NOMO-1 treated with dmso at 0.1 percent for 144 hours (cell line): ENCODE results near the gene CUL3.
"Not testable (repeated sequence)": the region's sequence is repeated elsewhere in the genome, so short reads cannot be mapped to it uniquely, and the experiment has no call there.

ENCODE experiments used
- DNase-seq: peaks from one replicate; lab custom pipeline; 2025; ENCODE audit not compliant: unreplicated experiment; lab: John Stamatoyannopoulos, UW

CUL3 gene

DNA sequence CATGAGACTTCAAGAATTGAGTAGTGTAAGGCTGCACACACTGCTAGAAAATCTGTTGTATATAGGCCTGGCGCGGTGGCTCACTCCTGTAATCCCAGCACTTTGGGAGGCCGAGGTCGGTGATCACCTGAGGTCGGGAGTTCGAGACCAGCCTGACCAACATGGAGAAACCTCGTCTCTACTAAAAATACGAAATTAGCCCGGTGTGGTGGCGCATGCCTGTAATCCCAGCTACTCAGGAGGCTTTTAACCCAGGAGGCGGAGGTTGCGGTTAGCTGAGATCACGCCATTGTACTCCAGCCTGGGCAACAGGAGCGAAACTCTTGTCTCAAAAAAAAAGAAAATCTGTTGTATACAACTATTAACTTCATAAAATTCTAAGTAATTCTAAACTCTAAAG, 2.1 kb downstream of the CUL3 start:
- DNase-seq: not testable (repeated sequence)

DNA sequence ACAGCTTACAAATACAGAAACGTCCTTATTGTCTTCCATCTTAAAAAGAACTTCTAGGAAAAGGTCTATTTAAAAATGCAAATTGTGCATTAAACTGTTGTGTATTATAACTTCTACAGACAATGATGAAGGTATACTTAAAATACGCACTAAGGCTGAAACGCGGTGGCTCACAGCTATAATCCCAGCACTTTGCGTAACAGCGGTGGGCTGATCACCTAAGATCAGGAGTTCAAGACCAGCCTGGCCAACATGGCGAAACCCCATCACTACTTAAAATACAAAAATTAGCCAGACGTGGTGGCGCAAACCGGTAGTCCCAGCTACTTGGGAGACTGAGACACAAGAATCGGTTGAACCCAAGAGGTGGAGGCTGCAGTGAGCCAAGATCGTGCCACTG, 4.9 kb downstream of the CUL3 start:
- no peak for DNase-seq

DNA sequence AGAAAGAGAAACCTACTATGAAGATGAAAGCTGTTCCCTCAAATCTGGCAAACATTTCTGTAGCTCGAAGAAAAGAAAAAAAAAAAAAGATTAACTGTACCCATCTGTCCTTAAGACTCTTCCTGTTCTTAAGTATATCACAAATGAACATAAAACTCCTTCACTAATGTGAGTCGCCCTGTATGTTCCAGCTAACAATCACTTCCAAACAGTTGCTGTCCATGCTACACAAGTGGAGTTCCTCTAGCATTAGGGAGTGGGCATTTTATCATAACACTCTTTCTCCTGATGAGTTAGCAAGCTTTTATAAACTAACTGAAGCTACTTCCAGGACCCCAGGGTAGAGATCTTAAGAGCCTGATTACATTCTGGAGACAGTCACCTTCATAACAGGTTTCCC, 5.8 kb downstream of the CUL3 start:
- no peak for DNase-seq

DNA sequence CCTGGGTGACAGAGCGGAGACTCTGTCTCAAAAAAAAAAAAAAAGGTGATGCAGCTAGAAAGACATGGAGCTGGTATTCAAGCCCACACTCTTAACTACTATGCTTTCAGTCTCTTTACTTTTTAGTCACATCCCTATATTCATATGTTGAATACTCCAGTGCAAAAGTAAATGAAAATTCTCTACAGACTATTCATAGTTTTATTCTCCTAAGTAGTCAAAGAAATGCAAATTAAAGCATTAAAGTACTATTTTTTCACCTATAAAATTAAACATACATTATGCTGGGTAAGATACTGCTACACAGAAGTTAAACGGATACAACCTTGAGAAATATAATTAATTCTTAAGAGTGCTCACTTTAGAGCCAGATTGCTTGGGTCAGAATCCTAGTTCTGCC, 7.6 kb downstream of the CUL3 start:
- DNase-seq: no peak

DNA sequence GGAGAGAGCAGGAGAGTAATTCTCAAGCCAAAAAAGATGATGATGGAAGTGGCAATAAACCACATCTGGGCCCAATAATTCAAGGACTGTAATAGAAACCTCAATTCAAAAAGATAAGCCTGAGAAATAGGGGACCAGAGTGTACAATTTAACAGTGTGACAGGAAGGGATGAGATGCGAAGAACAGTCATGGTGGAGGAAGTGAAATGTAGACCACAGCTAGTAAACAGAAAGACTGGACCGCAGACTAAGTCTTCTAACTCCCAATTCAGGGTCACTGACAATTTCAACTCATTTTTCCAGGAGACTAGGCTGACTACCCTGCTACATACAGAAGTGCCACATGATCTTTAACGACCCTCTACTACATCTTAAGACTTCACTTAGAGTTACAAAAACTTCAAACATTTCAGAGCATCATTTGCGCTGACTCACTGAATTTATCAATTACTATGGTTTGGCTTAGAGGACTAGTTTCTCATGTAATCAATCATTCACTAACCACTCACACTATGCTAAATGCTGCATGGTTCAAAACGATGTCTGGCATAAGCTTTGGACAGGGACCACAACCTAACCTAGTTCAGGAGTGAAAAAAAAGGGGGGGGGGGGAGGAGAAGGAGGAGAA, 9.0 kb downstream of the CUL3 start:
- DNase-seq: no peak

DNA sequence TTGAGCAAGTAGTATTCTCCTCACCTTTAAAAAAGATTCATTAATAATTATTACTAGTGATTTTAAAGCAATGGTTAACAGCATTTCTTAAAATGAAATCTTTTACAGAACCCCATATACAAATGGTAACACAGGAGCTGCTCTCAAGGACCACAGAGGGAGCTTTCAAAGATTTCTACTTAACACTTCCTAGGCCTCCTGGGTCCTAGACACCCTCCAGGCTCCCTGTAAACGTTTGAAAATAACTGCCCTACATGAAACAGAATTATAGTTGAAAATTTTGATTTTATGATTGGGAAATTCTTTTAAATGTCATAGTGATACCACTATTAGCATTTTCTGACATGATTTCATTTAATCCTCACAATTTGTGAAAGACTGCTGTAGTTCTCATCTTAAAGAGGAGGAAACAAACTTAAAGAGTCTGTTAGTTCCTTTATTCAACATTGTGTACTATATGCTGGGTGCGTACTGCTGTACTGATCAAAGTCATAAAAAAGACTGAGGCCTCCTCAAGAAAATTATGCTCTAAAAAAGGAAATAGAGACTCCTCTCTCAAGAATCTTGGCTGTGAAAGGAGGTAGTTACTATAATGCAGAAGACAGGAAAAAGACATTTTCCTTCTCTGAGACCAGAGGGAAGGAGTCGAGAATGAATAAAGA, 10.6 kb downstream of the CUL3 start:
- DNase-seq: no peak

DNA sequence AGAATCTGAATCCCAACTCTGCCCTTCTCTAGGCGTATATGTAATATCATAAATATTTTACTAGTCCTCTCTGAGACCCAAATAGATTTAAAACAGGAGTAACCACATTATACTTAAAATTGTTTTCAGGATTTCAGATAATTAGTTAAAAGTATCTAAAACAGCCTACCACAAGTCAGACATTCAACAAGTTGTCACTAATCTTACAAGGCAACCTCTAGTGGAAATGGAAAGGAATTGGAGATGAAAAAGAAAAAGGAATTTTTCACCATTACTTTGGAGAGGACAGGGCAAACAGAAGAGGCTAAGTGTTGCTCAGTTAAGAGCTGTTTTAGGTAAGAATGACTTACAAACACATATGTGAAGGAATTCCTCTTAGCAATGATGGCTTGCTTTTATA, 11.4 kb downstream of the CUL3 start:
- no peak for DNase-seq

DNA sequence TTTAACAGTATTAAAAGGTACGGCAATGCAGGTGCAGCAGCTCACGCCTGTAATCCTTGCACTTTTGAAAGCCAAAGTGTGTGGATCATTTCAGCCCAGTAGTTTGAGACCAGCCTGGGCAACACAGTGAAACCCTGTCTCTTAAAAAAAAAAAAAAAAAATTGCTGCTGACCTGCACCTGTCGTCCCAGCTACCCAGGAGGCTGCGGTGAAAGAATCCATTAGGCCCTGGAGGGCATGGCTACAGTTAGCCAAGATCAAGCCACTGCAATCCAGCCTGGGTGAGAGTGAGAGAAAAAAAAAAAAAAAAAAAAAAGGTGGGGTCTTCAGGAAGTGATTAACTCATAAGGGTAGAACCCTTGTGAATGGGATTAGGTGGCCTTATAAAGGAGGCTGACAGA, 12.8 kb downstream of the CUL3 start:
- no peak for DNase-seq

DNA sequence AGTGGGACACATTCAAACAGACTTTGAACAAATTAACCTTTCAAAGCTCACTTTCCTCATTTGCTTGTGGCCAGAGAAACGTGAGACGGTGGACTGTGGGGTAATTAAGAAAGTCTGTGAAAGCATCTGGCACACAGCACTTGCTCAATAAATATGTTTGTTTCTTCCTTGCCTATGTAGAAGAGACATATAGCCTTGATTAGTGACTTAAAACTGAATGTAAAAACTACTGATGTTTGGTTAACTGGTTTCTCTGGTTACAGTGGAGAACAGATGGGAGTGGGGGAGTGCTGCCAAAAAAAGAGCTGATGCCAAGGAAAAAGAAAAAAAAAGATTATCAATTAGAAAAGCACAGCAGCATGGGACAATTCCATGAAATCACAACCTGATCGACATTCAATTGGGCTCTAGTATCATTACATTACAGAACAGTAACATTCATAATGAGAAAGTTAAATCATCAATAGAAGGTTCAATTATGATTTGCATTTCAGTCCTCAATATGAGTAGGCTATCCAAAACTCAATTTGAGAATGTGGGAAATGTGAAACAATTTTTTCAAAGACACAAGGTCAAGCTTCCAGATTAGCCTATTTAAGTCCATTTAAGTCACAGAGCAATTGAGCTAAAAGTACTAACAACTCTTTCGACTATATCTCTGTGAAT, 14.7 kb downstream of the CUL3 start:
- DNase-seq: peak; percentile 22

DNA sequence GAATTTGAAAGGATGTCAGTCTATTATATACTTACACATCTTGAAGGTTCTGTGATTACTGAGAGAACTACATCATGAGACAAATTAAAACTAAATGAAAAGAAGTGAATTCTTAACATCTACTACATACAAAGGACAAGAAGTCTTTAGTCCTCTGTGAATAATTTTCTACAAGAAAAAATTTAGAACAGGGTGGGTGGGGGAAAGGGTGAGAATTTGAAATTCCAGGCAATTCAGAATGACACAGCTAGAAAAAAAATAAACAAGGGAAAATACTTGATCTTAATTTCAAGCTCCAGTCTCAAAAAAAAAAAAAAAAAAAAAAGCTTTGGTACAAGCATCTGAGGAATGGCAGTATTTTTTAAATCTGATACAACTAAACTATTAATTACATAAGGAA, 15.5 kb downstream of the CUL3 start:
- no peak for DNase-seq

DNA sequence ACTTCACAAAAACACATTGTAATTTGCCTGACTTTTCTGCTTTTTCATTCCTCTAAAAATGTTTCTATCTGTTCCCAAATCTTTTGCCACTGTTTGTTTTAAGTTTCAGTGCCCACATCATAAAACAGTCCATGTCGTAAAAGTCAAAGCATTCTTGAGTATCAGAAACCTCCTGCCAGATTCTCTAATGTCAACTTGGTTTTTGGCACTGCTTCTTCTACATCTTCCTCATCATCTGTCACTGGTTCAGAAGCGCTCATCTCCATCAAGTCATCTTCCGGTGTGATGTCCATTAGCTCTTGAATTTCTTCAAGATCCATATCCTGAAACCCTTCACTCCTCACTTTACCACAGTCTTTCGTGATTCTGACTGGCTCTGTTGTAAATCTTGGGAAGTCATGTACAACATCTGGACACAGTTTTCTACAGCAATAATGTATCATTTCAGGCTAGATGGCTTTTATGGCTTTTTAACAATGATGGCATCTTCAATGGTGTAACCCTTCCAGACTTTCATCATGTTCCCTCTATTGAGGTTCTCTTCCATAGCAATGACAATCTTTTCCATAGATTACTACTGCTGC, 19.6 kb downstream of the CUL3 start:
- DNase-seq: no peak

DNA sequence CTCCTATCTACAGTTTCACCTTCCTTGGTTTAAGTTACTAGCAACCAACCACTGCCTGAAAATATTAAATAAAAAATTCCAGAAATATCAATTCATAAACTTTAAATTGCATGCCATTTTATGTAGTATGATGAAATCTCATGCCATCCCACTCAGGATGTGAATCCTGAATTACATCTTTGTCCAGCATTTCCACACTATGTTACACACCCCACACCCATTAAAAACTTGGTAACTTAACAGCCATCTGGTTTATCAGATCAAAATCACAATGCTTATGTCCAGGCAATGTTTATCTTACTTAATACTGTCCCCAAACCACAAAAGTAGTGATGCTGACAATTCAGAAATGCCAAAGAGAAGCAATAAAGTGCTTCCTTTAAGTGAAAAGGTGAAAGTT, 21.6 kb downstream of the CUL3 start:
- no peak for DNase-seq

DNA sequence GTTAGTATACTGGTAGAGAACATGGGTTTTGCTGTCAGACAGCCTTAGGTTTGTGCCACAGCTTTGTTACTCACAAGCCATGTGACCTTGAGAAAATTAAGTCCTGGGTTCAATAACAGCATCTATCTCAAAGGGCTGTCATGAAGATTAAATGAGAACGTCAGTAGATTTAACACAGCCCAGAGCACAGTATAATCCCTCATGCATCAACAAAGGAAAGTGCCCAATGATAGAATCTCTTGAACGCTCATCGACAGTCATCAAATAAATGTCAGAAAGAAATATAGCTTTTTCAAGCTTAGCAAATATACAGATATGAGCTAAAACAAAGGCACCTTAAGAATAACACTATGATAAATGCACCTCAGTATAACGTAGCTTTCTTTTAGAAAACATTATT, 22.3 kb downstream of the CUL3 start:
- DNase-seq: no peak

DNA sequence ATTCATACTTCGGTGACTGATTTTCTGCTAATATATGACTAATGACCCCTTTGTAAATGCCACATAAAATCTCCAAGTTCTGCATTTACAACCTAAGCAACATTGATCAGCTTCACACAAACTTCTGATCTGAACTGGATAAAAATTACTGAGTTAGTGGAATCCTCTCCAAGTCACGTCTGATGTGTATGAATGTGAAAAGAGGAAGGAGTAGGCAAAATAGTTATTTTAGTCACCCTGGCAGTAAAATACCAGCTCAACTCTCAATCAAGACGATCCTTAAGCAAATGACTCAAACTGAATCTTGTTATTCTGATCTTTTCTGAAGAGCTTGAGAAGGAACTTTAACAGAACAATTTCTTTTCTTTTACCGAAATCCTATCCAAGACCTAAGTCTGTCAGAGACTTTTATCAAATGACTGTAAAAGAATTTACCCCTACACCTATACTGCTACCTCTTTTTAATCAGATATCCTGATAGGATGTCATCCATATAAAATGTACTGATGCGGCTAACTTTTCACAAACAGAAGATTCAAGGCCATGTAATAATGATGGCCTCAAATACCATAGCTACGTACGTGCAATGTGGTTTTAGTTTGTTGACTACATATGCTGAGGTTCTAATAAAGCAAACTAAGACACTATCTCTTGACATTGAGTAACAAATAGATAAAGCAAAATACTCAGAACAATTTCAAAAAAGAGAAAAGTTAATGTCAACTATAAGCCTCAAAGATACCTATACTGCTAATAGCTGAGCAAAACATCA, 23.7 kb downstream of the CUL3 start:
- DNase-seq: no peak

DNA sequence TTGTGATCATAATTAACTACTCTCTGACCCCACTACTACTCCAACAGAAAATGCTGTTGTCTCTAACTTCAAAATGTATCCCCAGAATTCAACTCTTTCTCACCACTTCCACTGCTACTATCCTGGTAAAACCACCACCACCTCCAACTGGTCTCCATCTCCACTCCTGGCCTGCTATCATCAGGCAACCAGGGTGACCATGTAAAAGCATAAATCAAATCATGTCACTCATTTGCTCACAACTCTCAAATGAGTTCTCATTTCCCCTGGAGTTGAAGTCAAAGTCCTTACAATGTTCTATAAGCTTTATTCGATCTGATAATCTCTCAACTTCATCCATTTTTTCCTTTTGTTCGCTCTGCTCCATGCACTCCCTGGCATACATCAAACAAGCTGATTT, 24.6 kb downstream of the CUL3 start:
- no peak for DNase-seq

DNA sequence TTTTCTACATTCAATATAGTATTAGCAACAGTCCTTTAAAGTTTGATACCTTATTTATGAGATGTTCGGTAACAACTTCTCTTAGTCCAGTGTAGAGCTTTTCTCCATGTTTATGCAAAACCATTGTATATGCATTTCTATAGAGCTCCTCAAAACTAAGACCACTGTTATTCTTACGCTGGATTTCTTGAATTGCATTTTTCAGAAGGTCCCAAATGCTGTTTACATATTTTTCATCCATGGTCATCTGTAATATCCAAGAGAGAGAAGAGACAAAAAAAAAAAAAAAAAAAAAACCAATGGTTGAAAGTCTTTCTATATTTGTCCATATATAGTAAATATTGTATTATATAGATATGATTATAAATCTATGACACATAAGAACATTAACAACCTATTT, 27.6 kb downstream of the CUL3 start:
- DNase-seq: no peak

DNA sequence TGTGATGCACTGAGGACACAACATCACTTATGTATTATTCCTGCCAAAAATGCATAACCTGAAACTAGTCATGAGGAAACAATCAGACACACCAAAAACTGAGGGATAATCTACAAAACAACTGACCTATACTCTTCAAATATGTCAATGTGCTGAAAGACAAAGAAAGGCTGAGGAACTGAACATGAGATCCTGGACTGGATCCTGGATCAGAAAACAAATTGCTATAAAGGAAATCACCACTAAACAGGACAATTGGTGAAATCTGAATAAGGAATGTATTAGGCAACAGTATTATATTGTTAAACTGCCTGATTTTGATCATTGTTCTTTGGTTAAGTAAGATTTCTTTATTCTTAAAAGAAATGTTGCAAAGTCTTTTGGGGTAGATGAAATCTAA, 28.8 kb downstream of the CUL3 start:
- no peak for DNase-seq

DNA sequence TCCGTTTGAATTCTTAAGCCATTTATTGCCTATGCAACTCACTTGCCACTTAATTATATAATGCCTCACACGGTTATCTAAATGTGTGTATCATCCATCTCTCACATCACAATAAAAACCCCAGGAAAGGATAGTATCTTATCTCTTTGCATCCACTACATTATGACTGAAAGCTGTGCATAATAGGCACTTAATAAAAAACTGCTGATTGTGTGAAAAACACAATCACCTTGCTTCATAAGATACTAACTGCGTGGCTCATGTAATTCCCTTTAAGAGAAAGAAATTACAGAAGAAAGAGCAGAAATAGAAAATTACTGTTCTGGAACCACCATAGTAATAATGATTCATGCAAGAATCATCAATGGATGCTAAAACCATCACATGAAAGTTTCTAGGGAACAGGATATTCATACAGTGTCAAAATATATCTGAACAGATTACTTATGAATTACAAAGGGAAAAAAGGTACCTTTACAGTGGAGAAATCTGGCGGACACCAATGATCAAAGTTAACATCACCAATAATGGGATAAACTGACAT, 29.3 kb downstream of the CUL3 start:
- no peak for DNase-seq

DNA sequence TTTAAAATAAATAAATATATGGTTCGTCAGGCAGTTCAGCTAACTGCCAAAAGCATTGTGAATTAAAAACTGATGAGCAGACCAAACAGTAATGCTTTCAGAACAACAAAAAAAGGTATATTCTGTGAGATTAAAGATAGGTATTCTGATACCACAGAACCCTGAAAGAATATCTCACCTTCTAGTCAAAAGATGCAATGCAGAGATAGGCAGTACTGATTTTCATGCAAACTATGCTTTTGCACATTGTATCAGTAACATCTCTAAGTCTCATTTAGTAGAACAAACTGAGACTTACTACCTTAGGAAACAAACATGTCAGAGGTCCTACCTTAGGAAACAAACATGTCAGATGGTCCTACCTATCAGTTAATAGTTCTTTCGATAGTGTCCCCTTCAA, 32.4 kb downstream of the CUL3 start:
- DNase-seq: no peak

DNA sequence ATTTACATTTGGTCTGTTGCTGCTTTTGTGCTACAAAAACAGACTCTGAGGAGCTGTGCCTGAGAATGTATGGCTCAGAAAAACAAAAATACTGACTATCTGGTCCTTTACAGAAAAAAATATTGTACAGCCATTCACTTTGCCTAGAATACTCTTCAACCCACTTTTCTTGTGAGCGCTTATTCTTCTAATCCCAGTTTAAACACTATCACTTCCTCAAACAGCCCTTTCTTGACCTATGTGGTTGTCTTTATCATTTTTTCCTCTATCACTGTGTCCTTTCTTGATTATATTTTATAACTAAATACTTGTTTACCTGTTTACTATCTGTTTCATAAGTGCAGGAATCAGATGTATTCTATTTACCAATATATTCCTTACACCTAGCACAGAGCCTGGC, 33.5 kb downstream of the CUL3 start:
- DNase-seq: no peak

DNA sequence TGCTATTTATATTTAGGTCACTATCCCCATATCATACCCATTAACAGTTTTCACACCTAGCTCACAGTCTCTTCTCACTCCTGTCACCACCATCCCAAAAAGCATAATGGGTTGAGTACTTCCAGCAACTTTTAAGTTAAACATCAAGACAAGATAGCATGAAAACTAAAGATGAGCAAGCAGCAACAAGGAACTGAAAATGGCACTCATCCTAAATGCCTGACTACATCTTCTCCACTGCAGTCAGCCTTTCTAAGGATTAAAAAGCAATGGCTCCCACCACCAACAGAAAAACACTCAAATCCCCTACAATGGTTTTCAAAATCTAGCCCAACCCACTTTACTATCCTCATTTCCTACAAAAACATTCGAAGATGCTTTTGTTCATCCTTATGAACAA, 38.2 kb downstream of the CUL3 start:
- no peak for DNase-seq
